Coronary artery (tissue), 2 donors: ENCODE measurements around the gene TLX3.
"Not testable (repeated sequence)": the region's sequence is repeated elsewhere in the genome, so short reads cannot be mapped to it uniquely, and the experiment has no call there.

Experiments used
- DNase-seq: peaks from one replicate; pipeline ENCODE4 v3.0.0-alpha.2; 2017; ENCODE audit warnings: low spot score
- H3K27ac ChIP-seq, 2 donors: fragments of 200-600 bp; sonication (generic); one replicate each; pipeline ENCODE4 v1.5.1; 2016 to 2019
- H3K4me3 ChIP-seq: fragments of 200-600 bp; sonication (generic); 2 replicates; pipeline ENCODE4 v1.5.1; 2016; ENCODE audit warnings: mild to moderate bottlenecking, moderate library complexity
- TF ChIP-seq, protein P1 (sequence below): fragments of 200-600 bp; sonication (generic); IDR thresholded peaks from one replicate; pipeline ENCODE4 v1.5.1; 2019; ENCODE audit warnings: antibody characterized with exemption

The TLX3 gene

DNA sequence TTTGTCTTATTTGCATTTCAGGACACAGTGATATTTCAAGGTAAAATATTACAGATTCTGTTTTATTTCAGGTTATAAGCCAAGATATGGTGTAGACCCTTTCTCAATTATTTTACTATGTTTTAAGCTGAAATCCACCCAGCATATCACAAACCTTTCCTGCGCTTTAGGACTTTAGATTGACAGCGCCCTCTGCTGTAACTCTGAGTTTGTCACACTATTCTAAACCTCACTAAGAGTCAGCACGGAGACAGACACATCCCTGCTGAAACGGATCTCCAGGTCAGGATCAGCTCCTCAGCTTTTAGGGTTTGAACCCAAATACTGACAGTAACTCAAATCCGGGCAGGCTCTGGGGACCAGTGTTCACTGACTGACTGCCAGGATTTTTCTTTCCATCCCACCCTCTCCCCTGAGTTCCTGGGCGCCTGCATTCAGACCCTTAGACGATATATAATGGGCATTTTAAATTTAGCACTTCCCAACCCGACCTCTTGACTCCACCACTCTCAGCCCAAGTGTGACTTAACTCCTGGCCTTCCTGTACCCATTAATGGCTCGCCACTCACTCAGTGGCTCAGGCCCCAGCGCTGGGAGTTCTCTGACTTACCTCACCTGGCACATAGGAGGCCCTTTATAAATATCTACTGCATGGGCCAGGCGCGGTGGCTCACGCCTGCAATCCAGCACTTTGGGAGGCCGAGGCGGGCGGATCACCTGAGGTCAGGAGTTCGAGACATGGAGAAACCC lies 33.5 kb downstream of the TLX3 start:
- Histone ChIP-seq H3K27ac (no peak overlapping the region), H3K4me3 (no peak overlapping the region)
- TF ChIP-seq, protein P1, sequence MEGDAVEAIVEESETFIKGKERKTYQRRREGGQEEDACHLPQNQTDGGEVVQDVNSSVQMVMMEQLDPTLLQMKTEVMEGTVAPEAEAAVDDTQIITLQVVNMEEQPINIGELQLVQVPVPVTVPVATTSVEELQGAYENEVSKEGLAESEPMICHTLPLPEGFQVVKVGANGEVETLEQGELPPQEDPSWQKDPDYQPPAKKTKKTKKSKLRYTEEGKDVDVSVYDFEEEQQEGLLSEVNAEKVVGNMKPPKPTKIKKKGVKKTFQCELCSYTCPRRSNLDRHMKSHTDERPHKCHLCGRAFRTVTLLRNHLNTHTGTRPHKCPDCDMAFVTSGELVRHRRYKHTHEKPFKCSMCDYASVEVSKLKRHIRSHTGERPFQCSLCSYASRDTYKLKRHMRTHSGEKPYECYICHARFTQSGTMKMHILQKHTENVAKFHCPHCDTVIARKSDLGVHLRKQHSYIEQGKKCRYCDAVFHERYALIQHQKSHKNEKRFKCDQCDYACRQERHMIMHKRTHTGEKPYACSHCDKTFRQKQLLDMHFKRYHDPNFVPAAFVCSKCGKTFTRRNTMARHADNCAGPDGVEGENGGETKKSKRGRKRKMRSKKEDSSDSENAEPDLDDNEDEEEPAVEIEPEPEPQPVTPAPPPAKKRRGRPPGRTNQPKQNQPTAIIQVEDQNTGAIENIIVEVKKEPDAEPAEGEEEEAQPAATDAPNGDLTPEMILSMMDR, result no peak
- DNase-seq, result no peak

DNA sequence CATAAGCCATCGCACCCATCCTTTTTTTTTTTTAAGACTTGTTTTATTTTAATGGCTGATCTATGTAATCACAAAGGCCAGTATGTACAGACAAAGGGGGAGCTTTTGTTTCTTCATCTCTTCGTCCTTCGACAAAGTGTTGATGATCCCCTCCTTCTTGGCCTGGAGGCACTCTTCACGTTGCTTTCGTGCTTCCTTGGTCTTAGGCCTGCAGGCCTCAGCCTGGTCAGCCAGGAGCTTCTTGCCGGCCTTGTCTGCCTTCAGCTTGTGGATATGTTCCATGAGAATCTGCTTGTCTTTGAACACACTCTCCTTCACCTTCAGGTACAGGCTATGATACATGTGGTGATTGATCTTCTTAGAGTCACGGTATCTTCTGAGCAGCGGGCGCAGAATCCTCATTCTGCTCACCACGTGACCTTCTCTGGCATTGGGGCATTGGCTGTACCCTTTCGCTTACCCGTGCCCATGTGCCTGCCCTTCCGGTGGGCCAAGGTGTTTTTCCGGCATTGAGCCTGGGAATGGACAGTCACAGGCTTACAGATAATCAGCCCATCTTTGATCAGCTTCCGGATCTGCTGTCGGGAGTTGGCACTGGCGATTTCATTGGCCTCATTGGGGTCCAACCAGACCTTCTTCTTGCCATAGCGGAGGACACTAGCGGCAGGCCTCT lies 36.0 kb downstream of the TLX3 start:
- TF ChIP-seq, protein P1, result no peak
- H3K4me3 ChIP-seq, result no peak overlapping the region
- no peak for DNase-seq
- H3K27ac ChIP-seq, result no peak overlapping the region

DNA sequence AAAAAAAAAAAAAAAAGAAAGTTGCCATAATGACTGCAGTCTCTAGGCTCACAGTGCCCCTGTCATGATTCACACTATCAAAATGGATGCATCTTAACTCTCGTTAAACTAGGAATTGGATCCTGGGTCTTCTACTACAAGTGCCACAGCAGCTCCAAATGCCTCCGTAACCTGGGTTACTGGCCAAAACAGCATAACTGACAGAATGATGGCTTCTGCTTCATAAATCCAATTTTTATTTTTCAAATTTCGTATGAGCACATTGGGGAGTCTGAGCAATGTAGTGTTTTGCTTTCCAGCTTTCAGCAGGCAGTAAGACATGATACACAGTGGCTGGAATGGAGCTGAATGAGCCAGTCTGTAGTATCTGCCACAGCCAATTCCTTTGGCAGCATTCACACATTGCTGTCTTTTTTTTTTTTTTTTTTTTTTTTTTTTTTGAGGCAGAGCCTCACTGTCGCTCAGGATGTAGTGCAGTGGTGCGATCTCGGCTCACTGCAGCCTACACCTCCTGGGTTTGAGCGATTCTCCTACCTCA lies 42.6 kb downstream of the TLX3 start:
- TF ChIP-seq, protein P1, result no peak
- H3K4me3 ChIP-seq, result no peak overlapping the region
- no peak overlapping the region for H3K27ac ChIP-seq
- DNase-seq, result no peak

DNA sequence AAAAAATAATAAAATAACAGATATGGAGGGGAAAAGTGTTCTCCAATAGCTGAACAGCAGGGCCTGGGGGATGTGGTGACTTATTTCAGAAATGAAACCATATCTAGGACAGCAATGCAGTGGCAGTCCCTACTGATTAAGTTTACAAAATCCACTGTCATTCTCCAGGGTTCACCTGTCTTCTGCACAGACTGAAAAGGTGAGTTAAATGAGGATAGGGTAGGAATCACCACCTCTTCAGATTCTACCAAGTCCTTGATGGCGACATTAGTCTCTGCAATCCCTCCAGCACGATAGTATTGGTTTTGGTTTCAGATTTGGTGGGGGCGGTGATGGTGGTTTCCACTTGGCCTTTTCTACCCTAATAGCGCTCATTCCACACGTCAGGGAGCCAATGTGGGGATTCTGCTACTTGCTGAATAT lies 46.3 kb downstream of the TLX3 start:
- TF ChIP-seq, protein P1, result no peak
- Histone ChIP-seq H3K27ac (no peak overlapping the region), H3K4me3 (no peak overlapping the region)
- no peak for DNase-seq

DNA sequence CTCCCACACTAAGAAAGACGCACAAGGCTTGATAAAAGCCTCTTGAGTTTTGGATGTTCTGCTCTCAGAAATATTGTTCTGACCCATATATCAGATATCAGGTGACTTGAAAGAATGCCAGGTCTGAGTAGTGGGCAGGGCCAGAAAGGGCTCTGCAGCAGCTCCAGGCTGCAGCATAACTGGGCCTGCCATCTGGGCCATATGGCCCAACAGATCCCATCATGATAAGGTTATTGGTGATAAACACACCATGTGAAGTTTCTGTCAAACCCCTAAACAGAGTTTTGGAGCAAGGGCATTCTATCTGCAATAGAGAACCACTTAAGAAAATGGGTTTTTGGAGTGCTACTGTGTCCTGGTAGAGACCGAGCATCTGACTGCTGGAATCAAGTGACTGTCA lies 48.8 kb downstream of the TLX3 start:
- TF ChIP-seq, protein P1, result no peak
- no peak overlapping the region for H3K4me3 ChIP-seq
- no peak overlapping the region for H3K27ac ChIP-seq
- DNase-seq, result no peak

DNA sequence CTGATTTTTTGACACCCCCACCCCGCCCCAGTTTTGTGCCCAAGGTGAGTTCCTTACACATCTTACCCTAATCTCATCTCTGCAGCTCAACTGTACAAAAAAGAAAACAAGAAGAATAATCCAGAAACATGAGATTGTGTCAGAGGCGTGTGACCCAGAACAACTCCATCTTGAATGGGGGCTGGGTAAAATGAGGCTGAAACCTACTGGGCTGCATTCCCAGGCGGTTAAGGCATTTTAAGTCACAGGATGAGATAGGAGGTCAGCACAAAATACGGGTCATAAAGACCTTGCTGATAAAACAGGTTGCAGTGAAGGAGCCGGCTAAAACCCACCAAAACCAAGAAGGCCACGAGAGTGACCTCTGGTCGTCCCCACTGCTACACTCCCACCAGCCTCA lies 52.1 kb downstream of the TLX3 start:
- not testable (repeated sequence) for H3K4me3 ChIP-seq, DNase-seq, H3K27ac ChIP-seq
